ENCODE data around the gene MLF1.

The MLF1 gene

DNA sequence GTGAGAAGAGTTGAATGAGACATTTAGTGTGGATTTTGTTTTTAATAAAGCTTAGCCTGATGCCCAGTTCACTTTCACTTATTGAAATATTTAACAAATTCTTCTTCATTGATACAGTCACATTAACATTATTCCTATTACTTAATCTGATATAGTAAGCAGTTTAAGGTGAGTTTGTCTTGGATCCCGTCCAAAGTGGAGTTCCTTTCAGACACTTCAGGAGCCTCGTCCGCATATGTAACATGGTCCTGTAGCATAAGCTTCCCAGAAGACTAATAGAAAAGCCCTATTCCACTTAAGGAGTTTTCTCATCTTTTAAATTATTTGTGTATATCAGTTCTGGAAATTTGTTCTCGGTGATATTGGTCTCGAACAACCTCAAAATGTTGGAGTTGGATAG, 39.7 kb upstream of the MLF1 start (continued):
- TF ChIP-seq, protein P1, sequence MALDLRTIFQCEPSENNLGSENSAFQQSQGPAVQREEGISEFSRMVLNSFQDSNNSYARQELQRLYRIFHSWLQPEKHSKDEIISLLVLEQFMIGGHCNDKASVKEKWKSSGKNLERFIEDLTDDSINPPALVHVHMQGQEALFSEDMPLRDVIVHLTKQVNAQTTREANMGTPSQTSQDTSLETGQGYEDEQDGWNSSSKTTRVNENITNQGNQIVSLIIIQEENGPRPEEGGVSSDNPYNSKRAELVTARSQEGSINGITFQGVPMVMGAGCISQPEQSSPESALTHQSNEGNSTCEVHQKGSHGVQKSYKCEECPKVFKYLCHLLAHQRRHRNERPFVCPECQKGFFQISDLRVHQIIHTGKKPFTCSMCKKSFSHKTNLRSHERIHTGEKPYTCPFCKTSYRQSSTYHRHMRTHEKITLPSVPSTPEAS (tag by site-specific recombination; IDR thresholded peaks at IDR 0.05), result no peak
- no peak for TF ChIP-seq ZNF121 (tag by site-specific recombination; IDR thresholded peaks at IDR 0.05)
- no peak for TF ChIP-seq ZNF214 (tag by site-specific recombination; IDR thresholded peaks at IDR 0.05; ENCODE audit: borderline replicate concordance)
- TF ChIP-seq SP3 (tag by site-specific recombination; IDR thresholded peaks at IDR 0.05), result no peak
- no peak for TF ChIP-seq ZNF514 (tag by site-specific recombination; IDR thresholded peaks at IDR 0.05)
- no peak for TF ChIP-seq ZNF707 (tag by site-specific recombination; IDR thresholded peaks at IDR 0.05)

- H3K27ac ChIP-seq (ENCODE audit: extremely low read depth, low read depth, low read length), result no peak overlapping the region
- H3K9me3 ChIP-seq (ENCODE audit: control insufficient read depth, insufficient read depth, low read depth, low read length), result no peaks in the 10 kb centered on the region
- CTCF ChIA-PET, result interaction anchor here (0.7 to 1.5 kb wide), 11 partner anchors 10 to 926 kb away, joined by 3 to 7 read pairs (median 3); no protein-coding TSS in a partner anchor
- peaks cover 5% of the 10 kb centered on the region; the same call in 1 of the 2 replicates for H3K4me1 ChIP-seq (ENCODE audit: control insufficient read depth, insufficient read depth, low read length)
- H3K4me3 ChIP-seq (ENCODE audit: low read depth, low read length), result no peak overlapping the region
- TF ChIP-seq, protein P2, sequence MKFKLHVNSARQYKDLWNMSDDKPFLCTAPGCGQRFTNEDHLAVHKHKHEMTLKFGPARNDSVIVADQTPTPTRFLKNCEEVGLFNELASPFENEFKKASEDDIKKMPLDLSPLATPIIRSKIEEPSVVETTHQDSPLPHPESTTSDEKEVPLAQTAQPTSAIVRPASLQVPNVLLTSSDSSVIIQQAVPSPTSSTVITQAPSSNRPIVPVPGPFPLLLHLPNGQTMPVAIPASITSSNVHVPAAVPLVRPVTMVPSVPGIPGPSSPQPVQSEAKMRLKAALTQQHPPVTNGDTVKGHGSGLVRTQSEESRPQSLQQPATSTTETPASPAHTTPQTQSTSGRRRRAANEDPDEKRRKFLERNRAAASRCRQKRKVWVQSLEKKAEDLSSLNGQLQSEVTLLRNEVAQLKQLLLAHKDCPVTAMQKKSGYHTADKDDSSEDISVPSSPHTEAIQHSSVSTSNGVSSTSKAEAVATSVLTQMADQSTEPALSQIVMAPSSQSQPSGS (tag by site-specific recombination; IDR thresholded peaks at IDR 0.05; ENCODE audit: low read depth), result no peak
- TF ChIP-seq ZNF654 (tag by site-specific recombination; IDR thresholded peaks at IDR 0.05; ENCODE audit: low read depth) (peak; percentile 54; the same call in 1 of the 2 replicates), ZNF10 (tag by site-specific recombination; IDR thresholded peaks at IDR 0.05) (peak; percentile 24; the same call in 1 of the 2 replicates), ZSCAN23 (tag by site-specific recombination; IDR thresholded peaks at IDR 0.05) (no peak), ZSCAN30 (tag by site-specific recombination; IDR thresholded peaks at IDR 0.05) (0 out of 2 replicates have a peak, but pooled peaks have one; percentile 48), ZBTB8A (tag by site-specific recombination; IDR thresholded peaks at IDR 0.05) (no peak), EGR2 (tag by site-specific recombination; IDR thresholded peaks at IDR 0.05; ENCODE audit: low read depth) (no peak), KLF9 (tag by site-specific recombination; IDR thresholded peaks at IDR 0.05; ENCODE audit: low read depth) (no peak), ZNF433 (tag by site-specific recombination; IDR thresholded peaks at IDR 0.05; ENCODE audit: low read depth) (no peak)
- TF ChIP-seq, protein P3, sequence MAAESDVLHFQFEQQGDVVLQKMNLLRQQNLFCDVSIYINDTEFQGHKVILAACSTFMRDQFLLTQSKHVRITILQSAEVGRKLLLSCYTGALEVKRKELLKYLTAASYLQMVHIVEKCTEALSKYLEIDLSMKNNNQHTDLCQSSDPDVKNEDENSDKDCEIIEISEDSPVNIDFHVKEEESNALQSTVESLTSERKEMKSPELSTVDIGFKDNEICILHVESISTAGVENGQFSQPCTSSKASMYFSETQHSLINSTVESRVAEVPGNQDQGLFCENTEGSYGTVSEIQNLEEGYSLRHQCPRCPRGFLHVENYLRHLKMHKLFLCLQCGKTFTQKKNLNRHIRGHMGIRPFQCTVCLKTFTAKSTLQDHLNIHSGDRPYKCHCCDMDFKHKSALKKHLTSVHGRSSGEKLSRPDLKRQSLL (tag by site-specific recombination; IDR thresholded peaks at IDR 0.05), result no peak
- TF ChIP-seq, protein P4, sequence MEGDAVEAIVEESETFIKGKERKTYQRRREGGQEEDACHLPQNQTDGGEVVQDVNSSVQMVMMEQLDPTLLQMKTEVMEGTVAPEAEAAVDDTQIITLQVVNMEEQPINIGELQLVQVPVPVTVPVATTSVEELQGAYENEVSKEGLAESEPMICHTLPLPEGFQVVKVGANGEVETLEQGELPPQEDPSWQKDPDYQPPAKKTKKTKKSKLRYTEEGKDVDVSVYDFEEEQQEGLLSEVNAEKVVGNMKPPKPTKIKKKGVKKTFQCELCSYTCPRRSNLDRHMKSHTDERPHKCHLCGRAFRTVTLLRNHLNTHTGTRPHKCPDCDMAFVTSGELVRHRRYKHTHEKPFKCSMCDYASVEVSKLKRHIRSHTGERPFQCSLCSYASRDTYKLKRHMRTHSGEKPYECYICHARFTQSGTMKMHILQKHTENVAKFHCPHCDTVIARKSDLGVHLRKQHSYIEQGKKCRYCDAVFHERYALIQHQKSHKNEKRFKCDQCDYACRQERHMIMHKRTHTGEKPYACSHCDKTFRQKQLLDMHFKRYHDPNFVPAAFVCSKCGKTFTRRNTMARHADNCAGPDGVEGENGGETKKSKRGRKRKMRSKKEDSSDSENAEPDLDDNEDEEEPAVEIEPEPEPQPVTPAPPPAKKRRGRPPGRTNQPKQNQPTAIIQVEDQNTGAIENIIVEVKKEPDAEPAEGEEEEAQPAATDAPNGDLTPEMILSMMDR (tag by site-specific recombination; IDR thresholded peaks at IDR 0.05), result 0 out of 2 replicates have a peak, but pooled peaks have one; percentile 27
- TF ChIP-seq, protein P5, sequence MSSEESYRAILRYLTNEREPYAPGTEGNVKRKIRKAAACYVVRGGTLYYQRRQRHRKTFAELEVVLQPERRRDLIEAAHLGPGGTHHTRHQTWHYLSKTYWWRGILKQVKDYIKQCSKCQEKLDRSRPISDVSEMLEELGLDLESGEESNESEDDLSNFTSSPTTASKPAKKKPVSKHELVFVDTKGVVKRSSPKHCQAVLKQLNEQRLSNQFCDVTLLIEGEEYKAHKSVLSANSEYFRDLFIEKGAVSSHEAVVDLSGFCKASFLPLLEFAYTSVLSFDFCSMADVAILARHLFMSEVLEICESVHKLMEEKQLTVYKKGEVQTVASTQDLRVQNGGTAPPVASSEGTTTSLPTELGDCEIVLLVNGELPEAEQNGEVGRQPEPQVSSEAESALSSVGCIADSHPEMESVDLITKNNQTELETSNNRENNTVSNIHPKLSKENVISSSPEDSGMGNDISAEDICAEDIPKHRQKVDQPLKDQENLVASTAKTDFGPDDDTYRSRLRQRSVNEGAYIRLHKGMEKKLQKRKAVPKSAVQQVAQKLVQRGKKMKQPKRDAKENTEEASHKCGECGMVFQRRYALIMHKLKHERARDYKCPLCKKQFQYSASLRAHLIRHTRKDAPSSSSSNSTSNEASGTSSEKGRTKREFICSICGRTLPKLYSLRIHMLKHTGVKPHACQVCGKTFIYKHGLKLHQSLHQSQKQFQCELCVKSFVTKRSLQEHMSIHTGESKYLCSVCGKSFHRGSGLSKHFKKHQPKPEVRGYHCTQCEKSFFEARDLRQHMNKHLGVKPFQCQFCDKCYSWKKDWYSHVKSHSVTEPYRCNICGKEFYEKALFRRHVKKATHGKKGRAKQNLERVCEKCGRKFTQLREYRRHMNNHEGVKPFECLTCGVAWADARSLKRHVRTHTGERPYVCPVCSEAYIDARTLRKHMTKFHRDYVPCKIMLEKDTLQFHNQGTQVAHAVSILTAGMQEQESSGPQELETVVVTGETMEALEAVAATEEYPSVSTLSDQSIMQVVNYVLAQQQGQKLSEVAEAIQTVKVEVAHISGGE (tag by site-specific recombination; conservative IDR thresholded peaks at IDR 0.05; ENCODE audit: low read depth), result no peak
- H3K36me3 ChIP-seq (ENCODE audit: control insufficient read depth in 2 of 2, insufficient read depth in 1 of 2, low read length in 2 of 2), result no peaks in the 10 kb centered on the region
- POLR2A ChIA-PET, result no interaction called here
Measured at GRCh38 chr3:158532099-158532734, 38.8 kb upstream of the MLF1 start.

All from HEK293 (cell line).